HFFc6 (cell line): ENCODE data around the gene DLG4. TPM values are rescaled to one million over a fixed set of nuclear protein-coding genes. Genes with fewer than 3 reads are reported as not detected.
A peak's percentile ranks its signal among the peaks of the same experiment; 100 is the strongest.

Experiments used
- DNase-seq: peaks from one replicate; pipeline ENCODE4 v3.0.0-alpha.2; 2018
- H3K27ac Mint-ChIP-seq: 2 replicates; pipeline ENCODE4 v1.8.0; 2020; ENCODE audit warnings: mild to moderate bottlenecking, mixed read lengths
- H3K27me3 Mint-ChIP-seq: 2 replicates; pipeline ENCODE4 v1.8.0; 2021; ENCODE audit warnings: mild to moderate bottlenecking, moderate library complexity, mixed read lengths; ENCODE audit not compliant: insufficient read depth
- H3K36me3 Mint-ChIP-seq: 2 replicates; pipeline ENCODE4 v1.8.0; 2021; ENCODE audit warnings: low read depth, mixed read lengths
- H3K4me1 Mint-ChIP-seq: 2 replicates; pipeline ENCODE4 v1.8.0; 2020; ENCODE audit warnings: low read depth, mixed read lengths
- H3K4me3 Mint-ChIP-seq: 2 replicates; pipeline ENCODE4 v1.8.0; 2020; ENCODE audit warnings: mild to moderate bottlenecking, moderate library complexity, mixed read lengths
- H3K9me3 Mint-ChIP-seq: 2 replicates; pipeline ENCODE4 v1.8.0; 2020; ENCODE audit warnings: mild to moderate bottlenecking, mixed read lengths
- CTCF ChIP-seq: fragments of 200-600 bp; sonication (generic); IDR thresholded peaks from 2 replicates; pipeline ENCODE4 v1.5.0; 2021; ENCODE audit warnings: antibody characterized with exemption, mild to moderate bottlenecking
- microRNA-seq: library from miRNA; unstranded; fragments of <30 nt; microRNA quantifications from one replicate; pipeline ENCODE4, GENCODE V29; 2019
- total RNA-seq, 6 experiments: library from RNA; stranded (reverse); fragmentation: NEBNext Ultra II Directional; extraction: Animal tissue kit (Norgen Biotek cat#: 25700); gene quantifications; 2 replicates in 1 of 6; 3 replicates in 5 of 6; pipeline ENCODE4 v1.2.3, GENCODE V29; 2021

The DLG4 gene
- total RNA-seq, 6 experiments from 2014 or later, result 27.8 to 34.3 (median 28.1) TPM

GRCh38 chr17:7139400-7139799, 80.2 kb downstream of the DLG4 start:
- no peaks in the 10 kb centered on the region; the same call in 1 of the 2 replicates for H3K4me1 Mint-ChIP-seq
- no peak overlapping the region for H3K4me3 Mint-ChIP-seq
- H3K27ac Mint-ChIP-seq, result no peak overlapping the region
- H3K9me3 Mint-ChIP-seq, result no peaks in the 10 kb centered on the region
- no peak for TF ChIP-seq CTCF
- peaks cover 37% of the 10 kb centered on the region for H3K27me3 Mint-ChIP-seq
- DNase-seq, result no peak
- no peaks in the 10 kb centered on the region for H3K36me3 Mint-ChIP-seq

- peaks cover 37% of the 10 kb centered on the region for H3K27me3 Mint-ChIP-seq
- no peaks in the 10 kb centered on the region for H3K9me3 Mint-ChIP-seq
- no peaks in the 10 kb centered on the region for H3K36me3 Mint-ChIP-seq
- H3K27ac Mint-ChIP-seq, result no peak overlapping the region
- no peak for DNase-seq
- TF ChIP-seq CTCF, result no peak
- no peaks in the 10 kb centered on the region; the same call in 1 of the 2 replicates for H3K4me1 Mint-ChIP-seq
- no peak overlapping the region for H3K4me3 Mint-ChIP-seq
These were observed 80.7 kb downstream of the DLG4 start for GRCh38 chr17:7138800-7139381.

DNA sequence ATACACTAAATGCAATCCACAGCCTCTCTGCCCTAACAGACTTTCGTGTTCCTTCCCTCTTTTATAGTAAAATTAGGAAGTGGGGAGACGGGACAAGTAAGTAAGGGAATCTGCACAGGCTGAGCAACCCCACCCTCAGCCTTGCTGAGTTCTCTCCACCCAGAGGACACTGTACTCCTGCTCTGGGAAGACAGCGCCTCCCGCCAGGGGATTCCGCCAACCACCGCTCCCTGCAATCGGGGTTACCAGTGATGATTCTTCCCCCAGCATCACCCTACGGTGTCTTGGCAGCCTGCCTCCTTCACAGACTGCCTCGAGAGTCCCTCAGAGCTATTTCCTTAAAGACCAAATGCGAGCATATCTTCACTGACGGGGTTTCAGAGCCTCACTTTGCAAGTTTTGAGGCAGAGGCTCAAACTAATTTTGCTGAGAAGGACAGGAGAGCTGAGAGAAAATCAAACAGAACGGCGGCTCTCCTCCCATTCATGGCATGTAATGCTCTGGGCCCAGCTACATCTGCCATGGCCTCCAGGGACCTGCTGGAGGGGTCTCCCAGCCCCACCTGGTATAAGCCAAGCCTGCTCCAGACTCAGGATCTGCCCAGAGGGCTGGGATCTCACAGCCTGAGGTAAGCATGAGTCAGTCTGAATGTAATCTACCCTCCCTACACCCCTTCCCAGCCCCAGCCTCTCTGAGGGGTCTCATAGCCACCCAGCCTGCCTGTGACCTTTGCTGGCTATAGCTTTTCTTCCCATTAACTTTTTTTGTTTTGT, 82.3 kb downstream of the DLG4 start:
- no peak overlapping the region for H3K27ac Mint-ChIP-seq

More for the DNA sequence above, 82.3 kb downstream of the DLG4 start:
- no peak for TF ChIP-seq CTCF
- no peak for DNase-seq
- Mint-ChIP-seq H3K9me3 (no peaks in the 10 kb centered on the region), H3K4me3 (no peak overlapping the region), H3K27me3 (peaks cover 42% of the 10 kb centered on the region), H3K4me1 (no peaks in the 10 kb centered on the region; the same call in none of the 2 replicates), H3K36me3 (no peaks in the 10 kb centered on the region)

Small RNA genes within 50 kb of the gene (microRNA-seq; reads per million reads assigned to microRNA genes)
- 3,089 reads per million, percentile 84 among the genes with 10 or more reads in this experiment for gene MIR324

Other genes with a start within 250 kb of the DLG4 start
- not detected for gene ALOX12, start 223.8 kb downstream of the DLG4 start, total RNA-seq
- gene RNASEK, start 207.2 kb downstream of the DLG4 start, total RNA-seq, result 100 to 1,000 TPM; 286 to 382 (median 343) TPM
- not detected for gene BCL6B, start 196.8 kb downstream of the DLG4 start, total RNA-seq
- gene SLC16A13, start 183.8 kb downstream of the DLG4 start, total RNA-seq, result 1 to 10 TPM; 1.6 to 3.4 (median 1.9) TPM
- not detected for gene SLC16A11, start 175.7 kb downstream of the DLG4 start, total RNA-seq
- gene CLEC10A, start 139.6 kb downstream of the DLG4 start, total RNA-seq, result not detected
- not detected for gene ASGR2, start 105.0 kb downstream of the DLG4 start, total RNA-seq
- 1 to 10 TPM in 2 of 6 experiments, under 1 TPM in 4; 0.71 to 1.4 (median 0.83) TPM for gene ASGR1, start 40.5 kb downstream of the DLG4 start, total RNA-seq
- 100 to 1,000 TPM; 378 to 463 (median 405) TPM for gene ACADVL, start 102 bp upstream of the DLG4 start, total RNA-seq
- gene DVL2, start 14.7 kb upstream of the DLG4 start, total RNA-seq, result 10 to 100 TPM; 24.9 to 29.1 (median 27.0) TPM
- gene PHF23, start 19.6 kb upstream of the DLG4 start, total RNA-seq, result 10 to 100 TPM; 57.0 to 75.0 (median 68.2) TPM
- 100 to 1,000 TPM; 399 to 470 (median 426) TPM for gene GABARAP, start 22.6 kb upstream of the DLG4 start, total RNA-seq
- gene CTDNEP1, start 31.9 kb upstream of the DLG4 start, total RNA-seq, result 100 to 1,000 TPM; 127 to 168 (median 146) TPM
- 10 to 100 TPM; 28.7 to 36.1 (median 34.0) TPM for gene ELP5, start 32.4 kb upstream of the DLG4 start, total RNA-seq
- gene CLDN7, start 42.6 kb upstream of the DLG4 start, total RNA-seq, result 1 to 10 TPM in 4 of 6 experiments, under 1 TPM in 2; 0.43 to 3.0 (median 1.7) TPM
- gene SLC2A4, start 61.9 kb upstream of the DLG4 start, total RNA-seq, result under 1 TPM in 5 of 6 experiments, not detected in 1; 0.07 to 0.09 (median 0.09) TPM
- not detected for gene YBX2, start 74.8 kb upstream of the DLG4 start, total RNA-seq
- 1,000 to 10,000 TPM; 1,011 to 1,116 (median 1,072) TPM for gene EIF5A, start 87.8 kb upstream of the DLG4 start, total RNA-seq
- 10 to 100 TPM; 34.7 to 45.2 (median 40.7) TPM for gene GPS2, start 95.5 kb upstream of the DLG4 start, total RNA-seq
- gene NEURL4, start 109.5 kb upstream of the DLG4 start, total RNA-seq, result 10 to 100 TPM; 18.7 to 24.6 (median 20.4) TPM
- 1 to 10 TPM; 3.2 to 6.4 (median 4.9) TPM for gene ACAP1, start 116.7 kb upstream of the DLG4 start, total RNA-seq
- gene KCTD11, start 132.3 kb upstream of the DLG4 start, total RNA-seq, result 10 to 100 TPM; 11.2 to 14.5 (median 12.6) TPM
- not detected for gene TMEM95, start 135.3 kb upstream of the DLG4 start, total RNA-seq
- gene TNK1, start 161.3 kb upstream of the DLG4 start, total RNA-seq, result under 1 TPM; 0.20 to 0.41 (median 0.26) TPM
- gene PLSCR3, start 174.7 kb upstream of the DLG4 start, total RNA-seq, result 100 to 1,000 TPM in 1 of 6 experiments, 10 to 100 TPM in 5; 85.6 to 114 (median 98.5) TPM
- gene TMEM256, start 184.3 kb upstream of the DLG4 start, total RNA-seq, result 10 to 100 TPM; 52.2 to 79.1 (median 72.3) TPM
- 10 to 100 TPM; 41.3 to 57.3 (median 46.2) TPM for gene NLGN2, start 188.0 kb upstream of the DLG4 start, total RNA-seq
- not detected for gene SPEM1, start 200.5 kb upstream of the DLG4 start, total RNA-seq
- gene SPEM2, start 205.8 kb upstream of the DLG4 start, total RNA-seq, result not detected
- not detected for gene SPEM3, start 209.0 kb upstream of the DLG4 start, total RNA-seq
- 1 to 10 TPM; 2.2 to 2.9 (median 2.8) TPM for gene TMEM102, start 215.6 kb upstream of the DLG4 start, total RNA-seq
- under 1 TPM in 3 of 6 experiments, not detected in 3; 0.10 to 0.31 (median 0.24) TPM for gene FGF11, start 219.7 kb upstream of the DLG4 start, total RNA-seq
- gene CHRNB1, start 225.2 kb upstream of the DLG4 start, total RNA-seq, result 1 to 10 TPM; 2.0 to 2.8 (median 2.4) TPM